Thyroid gland (tissue), 4 donors: Measurements from ENCODE around the gene PLXNA4. TPM values are rescaled to one million over a fixed set of nuclear protein-coding genes. Genes with fewer than 3 reads are reported as not detected.

ENCODE experiments used
- DNase-seq, 2 donors: peaks; one replicate each; pipeline ENCODE4 v3.0.0-alpha.2; 2019
- H3K27ac ChIP-seq, 3 donors: fragments of 200-600 bp; sonication (generic); 1 replicate in 2 of 3; 2 replicates in 1 of 3; pipeline ENCODE4 v1.5.1; 2016 to 2019; ENCODE audit warnings: mild to moderate bottlenecking in 1 of 3, moderate library complexity in 1 of 3
- H3K27me3 ChIP-seq: fragments of 200-600 bp; sonication (generic); one replicate; pipeline ENCODE4 v1.5.1; 2019
- H3K36me3 ChIP-seq, 2 donors: fragments of 200-600 bp; sonication (generic); one replicate each; pipeline ENCODE4 v1.5.1; 2016 to 2019
- H3K4me1 ChIP-seq, 2 donors: fragments of 200-600 bp; sonication (generic); one replicate each; pipeline ENCODE4 v1.5.1; 2017 to 2019
- H3K4me3 ChIP-seq, 3 donors: fragments of 200-600 bp; sonication (generic); replicated peaks in 1 of 3; 1 replicate in 2 of 3; 2 replicates in 1 of 3; pipeline ENCODE4 v1.5.1; 2016; ENCODE audit warnings: mild to moderate bottlenecking in 1 of 3
- H3K9me3 ChIP-seq: fragments of 200-600 bp; sonication (generic); one replicate; pipeline ENCODE4 v1.5.1; 2017
- CTCF ChIP-seq, 6 experiments: fragments of 200-600 bp in 3 of 6; fragments of 450-650 bp in 3 of 6; sonication (generic) in 3 of 6; IDR thresholded peaks; one replicate each; pipeline ENCODE4 v1.5.1; 2016 to 2019; ENCODE audit warnings: antibody characterized with exemption in 6 of 6, mild to moderate bottlenecking in 2 of 6, inconsistent platforms in 1 of 6, moderate library complexity in 1 of 6
- POLR2A ChIP-seq, 2 donors: fragments of 450-650 bp; IDR thresholded peaks; one replicate each; pipeline ENCODE4 v1.6.1; 2017; ENCODE audit warnings: antibody characterized with exemption in 2 of 2, mild to moderate bottlenecking in 2 of 2, moderate library complexity in 1 of 2
- WGBS, 2 donors: methylation state at CpG; one replicate each; pipeline ENCODE4 v1.1.5; 2017; 5-methylcytosine and 5-hydroxymethylcytosine counted together
- intact Hi-C: fragments of 100-400 bp; cut with DNase I; formaldehyde crosslinking; loops from one replicate; pipeline ENCODE4 v1.15.1; 2023
- total RNA-seq, 4 donors: library from RNA; depleted of rRNA; stranded (reverse); fragments of >200 nt; gene quantifications; one replicate each; pipeline ENCODE4 v1.2.3, GENCODE V29; 2016

Gene PLXNA4
- total RNA-seq, 4 donors from 2014 or later, result 1.3 to 8.3 (median 2.4) TPM

DNA sequence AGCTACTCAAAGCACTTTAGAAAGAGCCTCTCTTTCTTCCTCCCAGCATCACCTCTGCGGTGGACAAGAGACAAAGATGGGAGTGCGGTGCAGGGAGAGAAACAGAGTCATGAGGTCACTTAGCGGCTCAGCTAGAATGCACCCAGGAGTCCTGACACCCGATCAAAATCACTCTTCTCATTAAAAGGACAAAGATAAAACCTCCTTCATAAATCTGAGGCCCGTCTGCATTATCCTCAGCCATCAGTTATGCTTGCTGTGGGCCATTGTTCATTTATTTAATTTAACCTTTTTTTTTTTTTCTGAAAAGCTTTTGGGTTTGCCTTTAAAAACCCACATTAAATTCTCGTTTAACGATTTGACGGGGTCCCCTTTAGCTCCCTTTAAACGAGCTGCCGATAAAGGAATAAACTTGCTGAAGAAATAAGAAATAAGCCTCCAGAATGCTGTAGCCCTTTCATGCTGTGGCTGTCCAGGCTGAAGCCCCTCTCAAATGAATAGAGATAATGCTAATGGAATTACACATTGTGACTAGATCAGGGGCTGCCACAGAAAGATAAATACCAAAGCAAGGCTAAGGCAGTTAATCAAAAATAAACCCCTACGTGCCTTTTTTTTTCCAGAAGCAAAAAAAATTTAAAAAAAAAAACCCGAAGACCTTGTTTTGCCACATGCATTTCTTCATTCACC, 16.1 kb upstream of the PLXNA4 start:
- Histone ChIP-seq H3K4me1 (no peaks in the 10 kb centered on the region), H3K36me3 (no peaks in the 10 kb centered on the region), H3K4me3 (no peak overlapping the region), H3K27me3 (no peaks in the 10 kb centered on the region), H3K27ac (no peak overlapping the region), H3K9me3 (no peaks in the 10 kb centered on the region)
- 74 to 75% methylated on average over 12 of the region's 12 CpGs for WGBS, 2 donors
- DNase-seq, result no peak
- intact Hi-C loops, result no loop called here
- TF ChIP-seq POLR2A (IDR thresholded peaks at IDR 0.05) (no peak), CTCF (IDR thresholded peaks at IDR 0.05) (no peak)

DNA sequence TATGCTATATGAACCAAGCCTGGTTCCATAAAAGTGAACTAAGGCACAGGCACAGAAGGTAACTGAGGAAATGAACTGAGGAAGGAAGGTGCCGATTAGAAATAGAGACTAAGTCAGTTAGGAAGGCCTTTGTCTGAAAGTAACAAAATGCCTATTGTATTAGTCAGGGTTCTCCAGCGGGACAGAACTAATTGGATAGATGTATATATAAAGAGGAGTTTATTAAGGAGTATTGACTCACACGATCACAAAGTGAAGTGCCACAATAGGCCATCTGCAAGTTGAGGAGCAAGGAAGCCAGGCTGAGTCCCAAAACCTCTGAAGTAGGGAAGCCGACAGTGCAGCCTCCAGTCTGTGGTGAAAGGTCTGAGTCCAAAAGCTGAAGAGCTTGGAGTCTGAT, 13.9 kb upstream of the PLXNA4 start:
- Histone ChIP-seq H3K4me3 (no peak overlapping the region), H3K27me3 (no peaks in the 10 kb centered on the region), H3K9me3 (no peaks in the 10 kb centered on the region), H3K4me1 (no peaks in the 10 kb centered on the region), H3K27ac (no peak overlapping the region), H3K36me3 (no peaks in the 10 kb centered on the region)
- intact Hi-C loops, result no loop called here
- TF ChIP-seq CTCF (IDR thresholded peaks at IDR 0.05), result no peak
- no peak for TF ChIP-seq POLR2A (IDR thresholded peaks at IDR 0.05)
- no peak for DNase-seq
- 81 to 83% methylated on average over 4 of the region's 4 CpGs for WGBS, 2 donors

GRCh38 chr7:132588596-132588995, 12.3 kb upstream of the PLXNA4 start:
- intact Hi-C loops, result no loop called here
- H3K4me3 ChIP-seq, result no peak overlapping the region
- H3K27me3 ChIP-seq, result no peaks in the 10 kb centered on the region
- no peaks in the 10 kb centered on the region for H3K9me3 ChIP-seq
- H3K4me1 ChIP-seq, result no peaks in the 10 kb centered on the region
- H3K36me3 ChIP-seq, result no peaks in the 10 kb centered on the region
- H3K27ac ChIP-seq, result no peak overlapping the region
- TF ChIP-seq POLR2A (IDR thresholded peaks at IDR 0.05) (no peak), CTCF (IDR thresholded peaks at IDR 0.05) (no peak)
- no peak for DNase-seq

DNA sequence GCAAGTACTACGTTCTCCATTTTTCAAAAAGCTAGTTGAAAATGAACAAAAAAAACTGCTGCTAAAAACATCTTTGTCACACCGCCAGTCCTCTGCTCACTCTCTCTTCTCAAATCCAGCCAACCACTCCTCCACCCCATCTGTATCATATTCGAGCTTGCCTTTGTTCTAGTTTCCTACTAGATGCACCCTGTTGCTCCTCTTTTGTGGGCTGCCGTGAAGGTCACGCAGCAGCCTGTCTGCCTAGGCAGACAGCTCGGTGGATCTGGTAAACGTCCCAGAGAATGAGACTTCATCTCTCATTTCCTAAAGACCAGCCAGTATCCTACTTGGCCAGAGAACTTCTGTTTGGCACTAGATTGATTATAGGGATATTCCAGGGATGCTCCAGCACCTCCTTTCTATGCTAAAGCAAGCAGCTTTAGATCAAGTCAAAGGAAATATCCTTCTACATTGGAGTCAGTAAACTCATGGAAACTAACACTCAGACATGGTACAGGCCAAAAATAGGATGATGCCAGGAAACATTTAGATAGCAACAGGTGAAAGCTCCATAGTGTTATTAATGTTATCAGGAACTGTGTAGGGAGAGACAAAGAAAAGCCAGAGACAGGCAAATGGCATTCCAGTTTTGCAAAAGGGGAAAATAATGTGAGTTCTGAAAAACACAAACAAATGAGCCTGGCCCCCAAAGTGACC, 8.7 kb upstream of the PLXNA4 start:
- TF ChIP-seq POLR2A (IDR thresholded peaks at IDR 0.05), result no peak
- no peak for TF ChIP-seq CTCF (IDR thresholded peaks at IDR 0.05)
- WGBS, 2 donors, result 57 to 59% methylated on average over 7 of the region's 7 CpGs
- Histone ChIP-seq H3K9me3 (no peaks in the 10 kb centered on the region), H3K4me3 (no peak overlapping the region), H3K27me3 (no peaks in the 10 kb centered on the region), H3K36me3 (no peaks in the 10 kb centered on the region), H3K4me1 (no peaks in the 10 kb centered on the region), H3K27ac (no peak overlapping the region)
- DNase-seq, result no peak
- intact Hi-C loops, result no loop called here

DNA sequence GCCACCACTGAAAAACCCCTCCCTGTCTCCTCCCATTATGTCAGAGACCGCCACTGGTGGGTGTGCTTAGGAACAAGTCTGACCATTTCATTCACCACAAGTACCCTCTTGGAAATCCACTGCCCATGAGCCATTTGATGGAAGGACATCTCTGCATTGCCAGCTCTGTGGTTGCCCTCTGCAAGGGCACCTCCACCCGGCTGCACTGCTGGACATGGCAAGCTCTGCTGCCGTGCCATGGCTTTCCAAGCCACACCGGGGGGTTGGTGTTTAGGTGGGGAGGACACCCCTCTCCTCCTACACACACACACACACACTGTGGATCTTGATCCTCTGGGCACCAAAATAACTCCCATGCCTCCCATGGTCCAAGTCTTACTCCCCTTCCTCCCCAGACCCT, 5.2 kb upstream of the PLXNA4 start:
- H3K9me3 ChIP-seq, result no peaks in the 10 kb centered on the region
- no peaks in the 10 kb centered on the region for H3K27me3 ChIP-seq
- H3K36me3 ChIP-seq, result no peaks in the 10 kb centered on the region
- no peaks in the 10 kb centered on the region for H3K4me1 ChIP-seq
- 93 to 95% methylated on average over 4 of the region's 4 CpGs for WGBS, 2 donors
- H3K27ac ChIP-seq, result no peak overlapping the region
- intact Hi-C loops, result loop anchor here (2.0 kb wide), 1 partner anchor 263 kb away; no protein-coding TSS in a partner anchor
- DNase-seq, result no peak
- no peak overlapping the region for H3K4me3 ChIP-seq
- no peak for TF ChIP-seq POLR2A (IDR thresholded peaks at IDR 0.05)
- TF ChIP-seq CTCF (IDR thresholded peaks at IDR 0.05), result no peak
